IMR-90 (cell line): Measurements from ENCODE around the gene MFN1. TPM values are rescaled to one million over a fixed set of nuclear protein-coding genes. Genes with fewer than 3 reads are reported as not detected.

Source experiments
- ATAC-seq: fragments of 200-7000 bp; cut with Tn5 transposase; 2 replicates; pipeline ENCODE4 v1.9.1; 2020; ENCODE audit warnings: low read depth, mild to moderate bottlenecking, moderate library complexity
- BruUV-seq: library from RNA; stranded (reverse); fragments of 400-500 nt; replicated peaks from 2 replicates; lab custom pipeline; 2021; lab: Mats Ljungman, UMichigan
- CTCF ChIA-PET: fragments of 300-600 bp; formaldehyde crosslinking; extraction: SDS; loops from one replicate; lab custom pipeline; 2021; ENCODE audit warnings: antibody characterized with exemption; lab: Yijun Ruan, JAX
- POLR2A ChIA-PET: fragments of 300-600 bp; sonication (Branson Sonifier 250); formaldehyde crosslinking; loops from one replicate; lab custom pipeline; 2022; ENCODE audit warnings: antibody characterized with exemption; ENCODE audit not compliant: unreplicated experiment; lab: Charles Lee
- DNase-seq: peaks from one replicate; pipeline ENCODE4 v3.0.0; 2013
- H2AFZ ChIP-seq: replicated peaks from 2 replicates; pipeline ENCODE3; 2013; ENCODE audit warnings: low read length, mild to moderate bottlenecking; ENCODE audit not compliant: poor library complexity
- H2AK5ac ChIP-seq: 2 replicates; pipeline ENCODE4 v1.6.1; 2013; ENCODE audit warnings: low read depth, low read length, inconsistent platforms
- H2AK9ac ChIP-seq: replicated peaks from 2 replicates; pipeline ENCODE3; 2013; ENCODE audit warnings: mild to moderate bottlenecking, low read depth, low read length, moderate library complexity; ENCODE audit not compliant: poor library complexity
- H2BK120ac ChIP-seq: 2 replicates; pipeline ENCODE4 v1.6.1; 2013; ENCODE audit warnings: low read depth, low read length, inconsistent platforms
- H2BK15ac ChIP-seq: 3 replicates; pipeline ENCODE4 v1.6.1; 2013; ENCODE audit warnings: low read depth, low read length, inconsistent platforms
- H2BK20ac ChIP-seq: 2 replicates; pipeline ENCODE4 v1.6.1; 2013; ENCODE audit warnings: low read depth, mild to moderate bottlenecking, inconsistent platforms, low read length, moderate library complexity
- H2BK5ac ChIP-seq: 2 replicates; pipeline ENCODE4 v1.6.1; 2013; ENCODE audit warnings: mild to moderate bottlenecking, low read depth, low read length, inconsistent platforms; ENCODE audit not compliant: poor library complexity, severe bottlenecking
- H3K14ac ChIP-seq: replicated peaks from 2 replicates; pipeline ENCODE4 v1.6.1; 2013; ENCODE audit warnings: low read depth, low read length, inconsistent platforms
- H3K18ac ChIP-seq: 2 replicates; pipeline ENCODE4 v1.6.1; 2013; ENCODE audit warnings: low read depth, low read length, control low read depth
- H3K23ac ChIP-seq: 2 replicates; pipeline ENCODE4 v1.6.1; 2013; ENCODE audit warnings: low read depth, low read length, inconsistent platforms
- H3K27ac ChIP-seq: 2 replicates; pipeline ENCODE4 v1.5.1; 2013; ENCODE audit warnings: mild to moderate bottlenecking, control low read depth, low read length; ENCODE audit not compliant: insufficient read depth
- H3K27me3 ChIP-seq: 2 replicates; pipeline ENCODE4 v1.6.1; 2013; ENCODE audit warnings: low read length; ENCODE audit not compliant: control insufficient read depth, insufficient read depth
- H3K36me3 ChIP-seq: 2 replicates; pipeline ENCODE4 v1.6.1; 2013; ENCODE audit warnings: low read length, mixed read lengths; ENCODE audit not compliant: control insufficient read depth, insufficient read depth
- H3K4ac ChIP-seq: 2 replicates; pipeline ENCODE4 v1.6.1; 2013; ENCODE audit warnings: low read depth, low read length, inconsistent platforms
- H3K4me1 ChIP-seq: 2 replicates; pipeline ENCODE4 v1.6.1; 2013; ENCODE audit warnings: low read length, mixed read lengths; ENCODE audit not compliant: control insufficient read depth, insufficient read depth
- H3K4me2 ChIP-seq: 2 replicates; pipeline ENCODE4 v1.6.1; 2013; ENCODE audit warnings: low read depth, mild to moderate bottlenecking, control low read depth, low read length, moderate library complexity
- H3K4me3 ChIP-seq: 2 replicates; pipeline ENCODE4 v1.5.1; 2013; ENCODE audit warnings: low read depth, mild to moderate bottlenecking, control low read depth, low read length, moderate library complexity; ENCODE audit not compliant: insufficient read depth
- H3K56ac ChIP-seq: 2 replicates; pipeline ENCODE4 v1.6.1; 2013; ENCODE audit warnings: low read length, inconsistent platforms; ENCODE audit not compliant: insufficient read depth; ENCODE audit errors: extremely low read depth
- H3K79me1 ChIP-seq, 2 experiments: 2 replicates each; pipeline ENCODE4 v1.6.1; 2013; ENCODE audit warnings: low read length in 2 of 2, inconsistent platforms in 1 of 2, low read depth in 1 of 2
- H3K9ac ChIP-seq: 2 replicates; pipeline ENCODE4 v1.6.1; 2013; ENCODE audit warnings: low read depth, low read length, control low read depth
- H3K9me1 ChIP-seq: 2 replicates; pipeline ENCODE4 v1.6.1; 2013; ENCODE audit warnings: low read length, inconsistent platforms; ENCODE audit not compliant: insufficient read depth
- H3K9me3 ChIP-seq: 2 replicates; pipeline ENCODE4 v1.6.1; 2013; ENCODE audit warnings: low read length; ENCODE audit not compliant: control insufficient read depth, insufficient read depth
- H4K20me1 ChIP-seq: 2 replicates; pipeline ENCODE4 v1.6.1; 2013; ENCODE audit warnings: low read length, inconsistent platforms; ENCODE audit not compliant: insufficient read depth
- H4K5ac ChIP-seq: 2 replicates; pipeline ENCODE4 v1.6.1; 2013; ENCODE audit warnings: mild to moderate bottlenecking, low read depth, low read length, control low read depth
- H4K8ac ChIP-seq, 2 experiments: 2 replicates each; pipeline ENCODE4 v1.6.1; 2013; ENCODE audit warnings: low read depth in 2 of 2, low read length in 2 of 2, control low read depth in 1 of 2, inconsistent platforms in 1 of 2
- H4K91ac ChIP-seq: 2 replicates; pipeline ENCODE4 v1.6.1; 2013; ENCODE audit warnings: low read depth, low read length, inconsistent platforms; ENCODE audit not compliant: insufficient read depth
- BHLHE40 ChIP-seq: fragments of 150-350 bp; IDR thresholded peaks from 2 replicates; pipeline ENCODE4 v1.6.1; 2016; ENCODE audit warnings: mild to moderate bottlenecking, low read depth, low read length
- CEBPB ChIP-seq: IDR thresholded peaks from 2 replicates; pipeline ENCODE4 v1.6.1; 2012; ENCODE audit warnings: low read depth, low read length, improper control_type of control experiment
- CHD1 ChIP-seq: IDR thresholded peaks from 2 replicates; pipeline ENCODE4 v1.6.1; 2012; ENCODE audit warnings: low read depth, low read length, improper control_type of control experiment
- CTCF ChIP-seq: conservative IDR thresholded peaks from 2 replicates; pipeline ENCODE4 v1.5.1; 2012; ENCODE audit warnings: mild to moderate bottlenecking, low read depth, low read length, improper control_type of control experiment
- ELK1 ChIP-seq: fragments of 150-350 bp; IDR thresholded peaks from 2 replicates; pipeline ENCODE4 v1.6.1; 2016; ENCODE audit warnings: low read depth, mild to moderate bottlenecking, low read length, moderate library complexity, borderline replicate concordance
- FOS ChIP-seq: fragments of 150-350 bp; IDR thresholded peaks from 2 replicates; pipeline ENCODE4 v1.6.1; 2016; ENCODE audit warnings: low read depth, low read length
- MAFK ChIP-seq: IDR thresholded peaks from 2 replicates; pipeline ENCODE4 v1.6.1; 2012; ENCODE audit warnings: low read depth, low read length, improper control_type of control experiment
- MAZ ChIP-seq: IDR thresholded peaks from 2 replicates; pipeline ENCODE4 v1.6.1; 2012; ENCODE audit warnings: low read depth, mild to moderate bottlenecking, low read length, improper control_type of control experiment, moderate library complexity, borderline replicate concordance
- MXI1 ChIP-seq: IDR thresholded peaks from 2 replicates; pipeline ENCODE4 v1.6.1; 2012; ENCODE audit warnings: low read depth, mild to moderate bottlenecking, low read length, moderate library complexity, borderline replicate concordance
- NFE2L2 ChIP-seq: fragments of 150-350 bp; IDR thresholded peaks from 2 replicates; pipeline ENCODE4 v1.6.1; 2016; ENCODE audit warnings: low read depth, mild to moderate bottlenecking, low read length
- POLR2A ChIP-seq: IDR thresholded peaks from 2 replicates; pipeline ENCODE4 v1.6.1; 2012; ENCODE audit warnings: mild to moderate bottlenecking, low read depth, low read length
- RAD21 ChIP-seq: IDR thresholded peaks from 2 replicates; pipeline ENCODE4 v1.6.1; 2012; ENCODE audit warnings: low read length, improper control_type of control experiment
- RCOR1 ChIP-seq: IDR thresholded peaks from 2 replicates; pipeline ENCODE4 v1.6.1; 2012; ENCODE audit warnings: mild to moderate bottlenecking, low read length, improper control_type of control experiment; ENCODE audit not compliant: insufficient replicate concordance
- RFX5 ChIP-seq: IDR thresholded peaks from 2 replicates; pipeline ENCODE4 v1.8.0; 2012; ENCODE audit warnings: low read depth, mild to moderate bottlenecking, low read length, moderate library complexity
- SMC3 ChIP-seq: fragments of 150-350 bp; IDR thresholded peaks from 2 replicates; pipeline ENCODE4 v1.6.1; 2016; ENCODE audit warnings: low read depth, mild to moderate bottlenecking, antibody characterized with exemption, low read length, moderate library complexity
- USF2 ChIP-seq: fragments of 150-350 bp; IDR thresholded peaks from 2 replicates; pipeline ENCODE4 v1.6.1; 2017; ENCODE audit warnings: mild to moderate bottlenecking, antibody characterized with exemption, low read length, low read depth
- WGBS, 2 experiments: methylation state at CpG; one replicate each; pipeline versions ENCODE4 v1.1.5 to v1.1.7; 2013; ENCODE audit warnings: missing lambda C conversion rate in 2 of 2; ENCODE audit not compliant: insufficient read length in 1 of 2; ENCODE audit errors: extremely low coverage in 2 of 2; 5-methylcytosine and 5-hydroxymethylcytosine counted together
- dilution Hi-C: fragments of 300-500 bp; cut with HindIII; formaldehyde crosslinking; loops from one replicate; pipeline ENCODE4 v1.14.3; 2018; ENCODE audit warnings: low sequenced_read_pairs; ENCODE audit not compliant: unreplicated experiment
- in situ Hi-C: fragments of 300-500 bp; cut with MboI; formaldehyde crosslinking; loops from 3 replicates; pipeline ENCODE4 v1.14.3; 2019; ENCODE audit warnings: low sequenced_read_pairs, inconsistent platforms, mixed read lengths
- intact Hi-C: fragments of 100-400 bp; cut with micrococcal nuclease; formaldehyde crosslinking; loops from 2 replicates; pipeline ENCODE4 v1.10.0; 2022
- polyA plus RNA-seq, 3 experiments: library from polyadenylated mRNA; depleted of rRNA; stranded (reverse); fragments of >200 nt; gene quantifications; 2 replicates each; pipeline ENCODE4 v1.2.3, GENCODE V29; 2012; ENCODE audit warnings: low replicate concordance in 1 of 3
- total RNA-seq: library from RNA; depleted of rRNA; stranded (reverse); fragments of >200 nt; gene quantifications from 2 replicates; pipeline ENCODE4 v1.2.3, GENCODE V29; 2012

Gene MFN1
- total and polyA plus RNA-seq, 2 of the 4 experiments (the other 2 are of a cell fraction), result 23.6 to 40.3 TPM

- no peak overlapping the region for H3K4me2 ChIP-seq
- POLR2A ChIA-PET, result no interaction called here
- in situ Hi-C loops, result no loop called here
These were observed 89.0 kb downstream of the MFN1 start for GRCh38 chr3:179436517-179436916.

More at GRCh38 chr3:179436517-179436916, 89.0 kb downstream of the MFN1 start:
- H4K8ac ChIP-seq, result no peak overlapping the region
- no peaks in the 10 kb centered on the region for H3K9me3 ChIP-seq
- WGBS, 2 experiments, result no CpG with 5 or more reads among the region's 3 CpGs
- no peak overlapping the region for H3K56ac ChIP-seq
- no peak overlapping the region for H2BK5ac ChIP-seq
- no peak overlapping the region for H4K5ac ChIP-seq
- H2AFZ ChIP-seq, result no peak overlapping the region
- H2BK120ac ChIP-seq, result no peak overlapping the region
- no peak overlapping the region for H3K18ac ChIP-seq
- H3K23ac ChIP-seq, result no peak overlapping the region
- H3K4me1 ChIP-seq, result peaks cover 8% of the 10 kb centered on the region
- dilution Hi-C loops, result no loop called here
- BruUV-seq, result no TSS peak
- no peak overlapping the region for H2AK9ac ChIP-seq
- H2AK5ac ChIP-seq, result no peak overlapping the region
- H2BK20ac ChIP-seq, result no peak overlapping the region
- CTCF ChIA-PET, result no interaction called here
- ATAC-seq, result no peak
- no peaks in the 10 kb centered on the region for H3K36me3 ChIP-seq
- no peak overlapping the region for H3K4ac ChIP-seq
- no peak overlapping the region for H3K9ac ChIP-seq
- H3K27me3 ChIP-seq, result no peaks in the 10 kb centered on the region
- H3K14ac ChIP-seq, result no peak overlapping the region
- peaks cover 36 to 74% of the 10 kb centered on the region in 2 experiments for H3K79me1 ChIP-seq
- no peak for DNase-seq
- H3K9me1 ChIP-seq, result peaks cover 13% of the 10 kb centered on the region
- H2BK15ac ChIP-seq, result no peak overlapping the region
- H3K27ac ChIP-seq, result no peak overlapping the region
- H4K20me1 ChIP-seq, result peaks cover 28% of the 10 kb centered on the region; the same call in 1 of the 2 replicates
- TF ChIP-seq USF2, result no peak
- TF ChIP-seq MAZ, result no peak
- TF ChIP-seq RCOR1, result no peak
- no peak for TF ChIP-seq MXI1
- TF ChIP-seq FOS, result no peak
- no peak for TF ChIP-seq BHLHE40
- TF ChIP-seq MAFK, result no peak
- TF ChIP-seq SMC3, result no peak
- TF ChIP-seq CEBPB, result no peak
- no peak for TF ChIP-seq POLR2A
- no peak for TF ChIP-seq CHD1
- TF ChIP-seq RFX5, result no peak
- TF ChIP-seq RAD21, result no peak
- TF ChIP-seq NFE2L2, result no peak
- no peak for TF ChIP-seq ELK1
- TF ChIP-seq CTCF, result no peak
- H4K91ac ChIP-seq, result no peak overlapping the region
- H3K4me3 ChIP-seq, result no peak overlapping the region
- intact Hi-C loops, result no loop called here
